Measurements from ENCODE around the gene BROX.
A peak's percentile ranks its signal among the peaks of the same experiment; 100 is the strongest.

BROX gene

GRCh38 chr1:222767152-222767571, 54.8 kb downstream of the BROX start (continued):
- TF ChIP-seq ZNF280D (tag by site-specific recombination; IDR thresholded peaks at IDR 0.05) (no peak), ZNF449 (tag by site-specific recombination; IDR thresholded peaks at IDR 0.05) (no peak), ZNF654 (tag by site-specific recombination; IDR thresholded peaks at IDR 0.05; ENCODE audit: low read depth) (no peak), ZNF585B (tag by site-specific recombination; IDR thresholded peaks at IDR 0.05) (no peak), ZNF132 (tag by site-specific recombination; IDR thresholded peaks at IDR 0.05; ENCODE audit: borderline replicate concordance) (no peak), ZBTB48 (tag by site-specific recombination; IDR thresholded peaks at IDR 0.05) (no peak), GLIS1 (tag by site-specific recombination; IDR thresholded peaks at IDR 0.05) (no peak), ZNF302 (tag by site-specific recombination; IDR thresholded peaks at IDR 0.05; ENCODE audit: low read depth) (no peak), ZNF10 (tag by site-specific recombination; IDR thresholded peaks at IDR 0.05) (no peak), HIC1 (tag by site-specific recombination; IDR thresholded peaks at IDR 0.05) (no peak)

- Histone ChIP-seq H3K9me3 (ENCODE audit: control insufficient read depth, insufficient read depth, low read depth, low read length) (no peaks in the 10 kb centered on the region), H3K27ac (ENCODE audit: extremely low read depth, low read depth, low read length) (no peak overlapping the region), H3K4me1 (ENCODE audit: control insufficient read depth, insufficient read depth, low read length) (no peaks in the 10 kb centered on the region), H3K36me3 (ENCODE audit: control insufficient read depth in 2 of 2, insufficient read depth in 1 of 2, low read length in 2 of 2) (no peaks in the 10 kb centered on the region), H3K4me3 (ENCODE audit: low read depth, low read length) (no peak overlapping the region)
- TF ChIP-seq HOXA7 (CRISPR knock-in tag; IDR thresholded peaks at IDR 0.05; ENCODE audit: borderline replicate concordance): no peak
- no peak for TF ChIP-seq ZNF654 (tag by site-specific recombination; IDR thresholded peaks at IDR 0.05; ENCODE audit: low read depth)
- no peak for TF ChIP-seq ZNF354C (tag by site-specific recombination; IDR thresholded peaks at IDR 0.05; ENCODE audit: borderline replicate concordance, low read depth)
- no peak for TF ChIP-seq ZFP3 (tag by site-specific recombination; IDR thresholded peaks at IDR 0.05; ENCODE audit: low read depth)
- ChIA-PET POLR2A (no interaction called here), CTCF (interaction anchor here (0.5 to 2.1 kb wide), 7 partner anchors 22 to 355 kb away, joined by 3 to 6 read pairs (median 4); no protein-coding TSS in a partner anchor)
Observed at GRCh38 chr1:222768592-222768991, 56.2 kb downstream of the BROX start.

- Histone ChIP-seq H3K36me3 (ENCODE audit: control insufficient read depth in 2 of 2, insufficient read depth in 1 of 2, low read length in 2 of 2) (no peaks in the 10 kb centered on the region), H3K27ac (ENCODE audit: extremely low read depth, low read depth, low read length) (no peak overlapping the region), H3K4me1 (ENCODE audit: control insufficient read depth, insufficient read depth, low read length) (no peaks in the 10 kb centered on the region), H3K4me3 (ENCODE audit: low read depth, low read length) (no peak overlapping the region), H3K9me3 (ENCODE audit: control insufficient read depth, insufficient read depth, low read depth, low read length) (no peaks in the 10 kb centered on the region)
- POLR2A ChIA-PET: no interaction called here
- CTCF ChIA-PET: interaction anchor here (0.6 to 1.6 kb wide), 5 partner anchors 19 to 355 kb away, joined by 3 to 6 read pairs (median 4); no protein-coding TSS in a partner anchor
- TF ChIP-seq KLF8 (tag by site-specific recombination; IDR thresholded peaks at IDR 0.05) (no peak), ZNF280D (tag by site-specific recombination; IDR thresholded peaks at IDR 0.05) (peak; percentile 91), ZNF704 (tag by site-specific recombination; IDR thresholded peaks at IDR 0.05) (no peak), ZNF121 (tag by site-specific recombination; IDR thresholded peaks at IDR 0.05) (no peak), ZNF366 (tag by site-specific recombination; conservative IDR thresholded peaks at IDR 0.05) (no peak), ZNF112 (tag by site-specific recombination; IDR thresholded peaks at IDR 0.05) (no peak), SP3 (tag by site-specific recombination; IDR thresholded peaks at IDR 0.05) (no peak), RBAK (tag by site-specific recombination; IDR thresholded peaks at IDR 0.05) (0 out of 2 replicates have a peak, but pooled peaks have one; percentile 31)
Observed at GRCh38 chr1:222769181-222769580, 56.8 kb downstream of the BROX start.

Data from HEK293 (cell line).